SU-DHL-6 (cell line): ENCODE results near the gene CCR8.
"Not testable (repeated sequence)": the region's sequence is repeated elsewhere in the genome, so short reads cannot be mapped to it uniquely, and the experiment has no call there.

ENCODE experiments used
- H2AFZ ChIP-seq: fragments of 200-600 bp; sonication (generic); 2 replicates; pipeline ENCODE4 v1.6.1; 2014; ENCODE audit warnings: low read depth, mild to moderate bottlenecking, moderate library complexity, mixed read lengths, antibody characterized with exemption, low read length; ENCODE audit not compliant: severe bottlenecking
- H3F3A ChIP-seq: fragments of 200-600 bp; shearing (Covaris generic); 2 replicates; pipeline ENCODE4 v1.6.0; 2016; ENCODE audit warnings: antibody characterized with exemption, mild to moderate bottlenecking; ENCODE audit not compliant: insufficient read depth
- H3K27ac ChIP-seq: fragments of 200-600 bp; sonication (generic); 2 replicates; pipeline ENCODE4 v1.5.1; 2016; ENCODE audit warnings: low read depth, mild to moderate bottlenecking, low read length, moderate library complexity, mixed read lengths
- H3K27me3 ChIP-seq: fragments of 200-600 bp; sonication (generic), shearing (Covaris generic); 2 replicates; pipeline ENCODE4 v1.6.0; 2014; ENCODE audit warnings: mild to moderate bottlenecking, low read length
- H3K36me3 ChIP-seq: fragments of 200-600 bp; sonication (generic); 2 replicates; pipeline ENCODE4 v1.6.1; 2014; ENCODE audit warnings: mild to moderate bottlenecking, low read length, mixed read lengths
- H3K4me2 ChIP-seq: fragments of 300-600, 200-600 bp; shearing (Covaris generic), sonication (generic); 2 replicates; pipeline ENCODE4 v1.6.0; 2014; ENCODE audit warnings: low read length, low read depth, mild to moderate bottlenecking; ENCODE audit not compliant: poor library complexity, severe bottlenecking
- H3K4me3 ChIP-seq: fragments of 200-600 bp; sonication (generic); 2 replicates; pipeline ENCODE4 v1.5.1; 2014; ENCODE audit warnings: antibody characterized with exemption, low read length, mild to moderate bottlenecking, mixed read lengths; ENCODE audit not compliant: insufficient read depth, poor library complexity, severe bottlenecking
- H3K79me2 ChIP-seq: fragments of 200-600 bp; sonication (generic); 2 replicates; pipeline ENCODE4 v1.6.1; 2014; ENCODE audit warnings: mild to moderate bottlenecking, low read length, moderate library complexity; ENCODE audit not compliant: insufficient read depth
- H3K9ac ChIP-seq: fragments of 200-600 bp; sonication (generic); 2 replicates; pipeline ENCODE4 v1.7.0; 2014; ENCODE audit warnings: mild to moderate bottlenecking, low read length
- H3K9me2 ChIP-seq: fragments of 200-600 bp; sonication (generic); replicated peaks from 2 replicates; pipeline ENCODE4 v1.6.1; 2014; ENCODE audit warnings: low read length; ENCODE audit not compliant: insufficient read depth
- H3K9me3 ChIP-seq: fragments of 200-600 bp; sonication (generic); 2 replicates; pipeline ENCODE4 v1.6.1; 2014; ENCODE audit warnings: low read length, mixed read lengths; ENCODE audit not compliant: insufficient read depth
- H4K20me1 ChIP-seq: fragments of 200-600 bp; sonication (generic); 2 replicates; pipeline ENCODE4 v1.6.1; 2014; ENCODE audit warnings: low read depth, mild to moderate bottlenecking, antibody characterized with exemption, low read length, moderate library complexity, mixed read lengths
- EZH2phosphoT487 ChIP-seq: fragments of 200-600 bp; sonication (generic), shearing (Covaris generic); conservative IDR thresholded peaks from 2 replicates; pipeline ENCODE4 v1.6.1; 2018; ENCODE audit warnings: mild to moderate bottlenecking, antibody characterized with exemption, low read length, moderate library complexity, mixed read lengths
- TF ChIP-seq, protein P1 (sequence below): fragments of 200-600 bp; sonication (generic); IDR thresholded peaks from one replicate; pipeline ENCODE4 v1.5.1; 2017; ENCODE audit warnings: antibody characterized with exemption, mild to moderate bottlenecking, low read length, moderate library complexity; ENCODE audit not compliant: insufficient read depth, poor library complexity, severe bottlenecking

Gene CCR8

DNA sequence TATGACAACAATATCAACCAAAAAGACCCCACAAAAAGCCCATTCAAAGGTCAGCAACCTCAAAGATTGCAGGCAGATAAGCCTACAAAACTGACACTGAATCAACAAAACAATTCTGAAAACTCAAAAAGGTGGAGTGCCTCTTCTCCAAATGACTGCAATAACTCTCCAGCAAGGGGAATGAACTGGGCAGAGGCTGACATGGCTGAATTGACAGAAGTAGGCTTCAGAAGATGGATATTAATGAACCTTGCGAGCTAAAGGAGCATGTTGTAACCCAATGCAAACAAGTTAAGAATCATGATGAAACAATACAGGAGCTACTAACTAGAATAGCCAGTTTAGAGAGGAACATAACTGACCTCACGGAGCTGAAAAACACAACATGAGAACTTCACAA lies 33.3 kb downstream of the CCR8 start:
- Histone ChIP-seq H3K79me2 (no peaks in the 10 kb centered on the region), H3K4me3 (no peak overlapping the region), H3K9me3 (no peaks in the 10 kb centered on the region), H3K9me2 (no peaks in the 10 kb centered on the region), H4K20me1 (no peaks in the 10 kb centered on the region), H3K4me2 (no peak overlapping the region), H3K36me3 (no peaks in the 10 kb centered on the region), H2AFZ (no peak overlapping the region), H3F3A (no peaks in the 10 kb centered on the region), H3K27ac (no peak overlapping the region), H3K9ac (no peak overlapping the region), H3K27me3 (no peaks in the 10 kb centered on the region)
- no peak for TF ChIP-seq EZH2phosphoT487
- TF ChIP-seq, protein P1, sequence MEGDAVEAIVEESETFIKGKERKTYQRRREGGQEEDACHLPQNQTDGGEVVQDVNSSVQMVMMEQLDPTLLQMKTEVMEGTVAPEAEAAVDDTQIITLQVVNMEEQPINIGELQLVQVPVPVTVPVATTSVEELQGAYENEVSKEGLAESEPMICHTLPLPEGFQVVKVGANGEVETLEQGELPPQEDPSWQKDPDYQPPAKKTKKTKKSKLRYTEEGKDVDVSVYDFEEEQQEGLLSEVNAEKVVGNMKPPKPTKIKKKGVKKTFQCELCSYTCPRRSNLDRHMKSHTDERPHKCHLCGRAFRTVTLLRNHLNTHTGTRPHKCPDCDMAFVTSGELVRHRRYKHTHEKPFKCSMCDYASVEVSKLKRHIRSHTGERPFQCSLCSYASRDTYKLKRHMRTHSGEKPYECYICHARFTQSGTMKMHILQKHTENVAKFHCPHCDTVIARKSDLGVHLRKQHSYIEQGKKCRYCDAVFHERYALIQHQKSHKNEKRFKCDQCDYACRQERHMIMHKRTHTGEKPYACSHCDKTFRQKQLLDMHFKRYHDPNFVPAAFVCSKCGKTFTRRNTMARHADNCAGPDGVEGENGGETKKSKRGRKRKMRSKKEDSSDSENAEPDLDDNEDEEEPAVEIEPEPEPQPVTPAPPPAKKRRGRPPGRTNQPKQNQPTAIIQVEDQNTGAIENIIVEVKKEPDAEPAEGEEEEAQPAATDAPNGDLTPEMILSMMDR = no peak

DNA sequence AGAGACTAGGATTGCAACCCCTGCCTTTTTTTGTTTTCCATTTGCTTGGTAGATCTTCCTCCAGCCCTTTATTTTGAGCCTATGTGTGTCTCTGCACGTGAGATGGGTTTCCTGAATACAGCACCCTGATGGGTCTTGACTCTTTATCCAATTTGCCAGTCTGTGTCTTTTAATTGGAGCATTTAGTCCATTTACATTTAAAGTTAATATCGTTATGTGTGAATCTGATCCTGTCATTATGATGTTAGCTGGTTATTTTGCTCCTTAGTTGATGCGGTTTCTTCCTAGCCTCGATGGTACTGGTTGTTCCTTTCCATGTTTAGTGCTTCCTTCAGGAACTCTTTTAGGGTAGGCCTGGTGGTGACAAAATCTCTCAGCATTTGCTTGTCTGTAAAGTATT lies 40.9 kb downstream of the CCR8 start:
- not testable (repeated sequence) for H3K4me2 ChIP-seq, H3K79me2 ChIP-seq, H3F3A ChIP-seq, H3K4me3 ChIP-seq, H3K9me3 ChIP-seq, H3K27ac ChIP-seq, H3K9me2 ChIP-seq, H3K36me3 ChIP-seq, H2AFZ ChIP-seq, H3K9ac ChIP-seq, H4K20me1 ChIP-seq, H3K27me3 ChIP-seq

DNA sequence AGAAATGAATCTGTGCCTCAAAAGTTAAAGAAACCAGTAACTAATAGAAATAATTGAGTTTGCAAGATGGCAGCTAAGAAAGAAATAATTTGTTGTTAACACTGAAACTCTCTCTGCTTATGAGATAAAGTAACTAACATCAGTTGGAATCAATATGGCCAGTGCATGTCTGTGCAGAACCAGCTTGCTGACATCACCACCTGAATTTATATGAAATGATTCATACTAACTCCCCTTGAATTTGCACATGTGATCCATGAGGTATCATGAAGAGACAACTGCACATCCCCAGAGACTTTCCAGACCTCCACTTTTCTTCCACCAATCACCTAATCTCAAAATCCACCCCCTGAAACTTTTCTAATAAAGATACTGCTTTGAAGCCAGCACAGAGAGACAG lies 43.3 kb downstream of the CCR8 start:
- no peaks in the 10 kb centered on the region for H3K36me3 ChIP-seq
- H2AFZ ChIP-seq = no peak overlapping the region
- no peak overlapping the region for H3K27ac ChIP-seq
- H3K9me2 ChIP-seq = no peaks in the 10 kb centered on the region
- H3K79me2 ChIP-seq = no peaks in the 10 kb centered on the region
- H3K9ac ChIP-seq = no peak overlapping the region
- H3K4me2 ChIP-seq = no peak overlapping the region
- H3K27me3 ChIP-seq = no peaks in the 10 kb centered on the region
- TF ChIP-seq EZH2phosphoT487 = no peak
- TF ChIP-seq, protein P1 = no peak
- H4K20me1 ChIP-seq = no peaks in the 10 kb centered on the region
- H3K4me3 ChIP-seq = no peak overlapping the region
- no peaks in the 10 kb centered on the region for H3K9me3 ChIP-seq
- H3F3A ChIP-seq = no peaks in the 10 kb centered on the region

GRCh38 chr3:39376959-39377634 lies 47.6 kb downstream of the CCR8 start:
- TF ChIP-seq EZH2phosphoT487 = no peak
- TF ChIP-seq, protein P1 = no peak
- Histone ChIP-seq H3K9me3 (no peaks in the 10 kb centered on the region), H3K79me2 (no peaks in the 10 kb centered on the region), H3K36me3 (no peaks in the 10 kb centered on the region), H2AFZ (no peak overlapping the region), H3K4me3 (no peak overlapping the region), H3K27me3 (no peaks in the 10 kb centered on the region), H3F3A (no peaks in the 10 kb centered on the region), H3K4me2 (no peak overlapping the region), H3K9ac (no peak overlapping the region), H4K20me1 (no peaks in the 10 kb centered on the region), H3K27ac (no peak overlapping the region), H3K9me2 (no peaks in the 10 kb centered on the region)
